ENCODE measurements around the gene EDEM3.

EDEM3 gene

DNA sequence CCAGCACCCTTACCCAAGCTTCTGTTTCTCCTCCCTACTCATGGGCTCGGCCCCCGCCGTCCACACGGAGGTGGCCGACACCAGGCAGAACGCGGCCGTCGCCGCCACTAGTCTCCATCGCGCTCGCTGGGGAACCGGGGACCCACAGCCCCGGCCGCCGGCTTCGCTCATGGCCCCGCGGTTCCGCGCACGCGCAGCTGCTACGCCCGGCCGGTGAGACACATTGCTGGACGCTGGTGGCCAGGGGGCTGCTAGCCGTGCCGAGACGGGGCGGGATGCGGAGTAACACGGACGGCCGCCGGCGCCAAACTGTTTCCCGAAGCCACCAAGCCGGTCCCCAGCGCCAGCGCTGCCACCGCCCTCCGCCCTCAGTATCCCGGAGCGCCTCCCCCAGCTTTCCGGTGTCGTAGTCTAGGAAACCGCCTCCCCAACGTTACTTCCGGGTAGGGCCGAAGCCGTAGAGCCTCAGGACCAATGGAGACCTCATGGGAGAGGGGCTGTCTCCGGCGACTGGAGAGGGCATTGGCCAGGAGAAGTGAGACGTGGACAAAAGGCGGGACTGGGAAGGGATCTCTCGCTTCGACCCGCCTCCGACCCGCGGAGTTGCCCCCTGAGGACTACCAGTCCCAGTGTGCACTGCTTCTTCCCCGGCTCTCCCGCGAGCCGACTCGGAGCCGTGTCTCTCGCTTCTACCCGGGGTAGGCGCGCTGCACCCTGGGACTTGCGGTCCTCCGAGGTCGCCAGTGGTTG, at the start of gene EDEM3:
Gene EDEM3 (minus strand): TSS at position 383 of the 750 bp plus-strand sequence. CDS start 212 bp downstream, at position 171.
- H3K27ac ChIP-seq: peak within 1 kb of the TSS; percentile 90
- TF ChIP-seq CTCF (conservative IDR thresholded peaks at IDR 0.05) (no peak; the same call in 1 of the 2 replicates), ZFX (IDR thresholded peaks at IDR 0.05) (no peak)

DNA sequence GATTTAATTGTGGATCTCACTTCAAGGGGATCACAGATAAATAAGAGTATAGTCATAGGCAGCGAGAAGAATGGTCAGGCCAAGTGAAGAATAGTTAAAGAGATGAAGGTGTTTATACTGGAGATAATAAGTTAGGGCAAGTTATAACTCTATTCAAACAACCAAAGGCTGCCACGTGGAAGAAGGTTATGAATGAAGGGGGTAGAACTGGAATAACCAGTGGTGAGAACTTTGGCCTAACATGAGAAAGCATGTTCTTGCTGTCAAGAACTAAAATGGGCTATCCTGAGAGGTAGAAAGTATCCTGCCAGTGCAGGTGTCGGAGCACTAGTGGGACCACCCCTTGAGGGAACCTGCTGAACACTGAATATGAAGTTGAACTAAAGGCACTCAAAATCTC, 49.6 kb upstream of the EDEM3 start:
- TF ChIP-seq ZFX (IDR thresholded peaks at IDR 0.05): no peak
- TF ChIP-seq CTCF (conservative IDR thresholded peaks at IDR 0.05): no peak
- no peak overlapping the region for H3K27ac ChIP-seq

- H3K27ac ChIP-seq: no peak overlapping the region; the same call in 1 of the 2 replicates
- TF ChIP-seq ZFX (IDR thresholded peaks at IDR 0.05) (no peak), CTCF (conservative IDR thresholded peaks at IDR 0.05) (no peak)
Measured at GRCh38 chr1:184803180-184803492, 48.5 kb upstream of the EDEM3 start.

GRCh38 chr1:184802354-184803179, 47.9 kb upstream of the EDEM3 start:
- H3K27ac ChIP-seq: no peak overlapping the region; the same call in 1 of the 2 replicates
- TF ChIP-seq CTCF (conservative IDR thresholded peaks at IDR 0.05) (no peak), ZFX (IDR thresholded peaks at IDR 0.05) (no peak)

DNA sequence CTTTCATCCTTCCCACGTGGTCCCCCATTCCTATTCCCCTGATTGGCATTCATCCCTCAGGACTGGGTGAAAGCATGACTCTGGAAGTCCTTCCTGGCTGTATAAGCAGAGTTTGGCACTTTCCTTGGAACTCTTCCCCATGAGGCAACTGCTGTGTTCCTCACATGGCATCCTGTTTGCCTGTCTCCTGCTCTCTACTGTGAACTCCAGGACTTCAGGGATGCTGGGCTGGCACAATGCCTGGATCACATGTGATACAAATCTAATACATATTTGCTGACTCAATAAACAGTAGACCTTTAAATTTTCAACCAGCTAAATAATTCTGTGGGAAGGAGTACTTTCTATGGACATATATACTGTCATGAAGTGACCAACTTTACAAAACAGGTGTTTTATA, 46.8 kb upstream of the EDEM3 start:
- H3K27ac ChIP-seq: peak overlapping the region; percentile 43
- TF ChIP-seq ZFX (IDR thresholded peaks at IDR 0.05): no peak

DNA sequence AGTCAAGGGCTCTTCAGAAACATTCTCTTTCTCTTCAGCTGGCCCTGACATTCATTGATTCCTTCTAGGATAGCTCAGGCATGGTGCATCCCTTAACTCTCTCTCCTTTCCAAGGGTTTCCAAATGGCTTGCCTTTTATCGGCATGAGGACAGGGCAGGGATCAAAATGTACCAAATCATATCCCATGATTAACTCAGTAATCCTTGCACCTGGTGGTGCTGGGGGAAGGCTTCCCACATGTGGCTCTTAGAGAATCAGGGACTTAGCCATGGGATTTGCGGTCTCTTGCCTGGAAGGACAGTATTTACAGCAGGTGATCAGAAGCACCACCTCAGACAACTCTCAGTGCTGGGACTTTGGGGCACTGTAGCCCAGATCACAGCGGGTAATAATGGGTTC, 46.2 kb upstream of the EDEM3 start:
- H3K27ac ChIP-seq: peak overlapping the region; percentile 43
- TF ChIP-seq ZFX (IDR thresholded peaks at IDR 0.05) (no peak), CTCF (conservative IDR thresholded peaks at IDR 0.05) (no peak)

GRCh38 chr1:184793967-184794366, 39.3 kb upstream of the EDEM3 start:
- no peak overlapping the region for H3K27ac ChIP-seq

More at GRCh38 chr1:184793967-184794366, 39.3 kb upstream of the EDEM3 start:
- TF ChIP-seq CTCF (conservative IDR thresholded peaks at IDR 0.05) (no peak), ZFX (IDR thresholded peaks at IDR 0.05) (no peak)

All from C4-2B (cell line).